ENCODE results near the gene RAP1GAP2.
"Not testable (repeated sequence)": the region's sequence is repeated elsewhere in the genome, so short reads cannot be mapped to it uniquely, and the experiment has no call there.

The RAP1GAP2 gene

GRCh38 chr17:2780931-2781454 is 15.2 kb upstream of the RAP1GAP2 start:
- H3K4me3 Mint-ChIP-seq, result no peak overlapping the region
- no peak overlapping the region for H3K27ac Mint-ChIP-seq
- peaks cover 3% of the 10 kb centered on the region for H3K4me1 Mint-ChIP-seq (ENCODE audit: low read depth)
- H3K27me3 Mint-ChIP-seq, result peaks cover 5% of the 10 kb centered on the region
- H3K36me3 Mint-ChIP-seq, result no peaks in the 10 kb centered on the region
- H3K9me3 Mint-ChIP-seq (ENCODE audit: low read depth), result no peaks in the 10 kb centered on the region

GRCh38 chr17:2781598-2781997 is 14.6 kb upstream of the RAP1GAP2 start:
- not testable (repeated sequence) for H3K4me3 Mint-ChIP-seq; H3K36me3 Mint-ChIP-seq; H3K27ac Mint-ChIP-seq; H3K9me3 Mint-ChIP-seq (ENCODE audit: low read depth); H3K27me3 Mint-ChIP-seq; H3K4me1 Mint-ChIP-seq (ENCODE audit: low read depth)

- Mint-ChIP-seq H3K4me1 (ENCODE audit: low read depth) (peaks cover 2% of the 10 kb centered on the region), H3K4me3 (no peak overlapping the region), H3K27me3 (peaks cover 2% of the 10 kb centered on the region), H3K36me3 (no peaks in the 10 kb centered on the region), H3K9me3 (ENCODE audit: low read depth) (no peaks in the 10 kb centered on the region), H3K27ac (no peak overlapping the region)
Observed at GRCh38 chr17:2782055-2782454, 14.2 kb upstream of the RAP1GAP2 start.

- Mint-ChIP-seq H3K27ac (no peak overlapping the region), H3K4me1 (ENCODE audit: low read depth) (peaks cover 2% of the 10 kb centered on the region), H3K27me3 (peaks cover 3% of the 10 kb centered on the region), H3K4me3 (no peak overlapping the region), H3K36me3 (no peaks in the 10 kb centered on the region), H3K9me3 (ENCODE audit: low read depth) (no peaks in the 10 kb centered on the region)
Observed at GRCh38 chr17:2783310-2784030, 12.8 kb upstream of the RAP1GAP2 start.

GRCh38 chr17:2784864-2785263 is 11.4 kb upstream of the RAP1GAP2 start:
- no peak overlapping the region for H3K27ac Mint-ChIP-seq
- no peaks in the 10 kb centered on the region for H3K36me3 Mint-ChIP-seq
- H3K4me1 Mint-ChIP-seq (ENCODE audit: low read depth), result peaks cover 2% of the 10 kb centered on the region
- H3K9me3 Mint-ChIP-seq (ENCODE audit: low read depth), result no peaks in the 10 kb centered on the region
- H3K4me3 Mint-ChIP-seq, result no peak overlapping the region
- H3K27me3 Mint-ChIP-seq, result peaks cover 1% of the 10 kb centered on the region

- not testable (repeated sequence) for H3K27me3 Mint-ChIP-seq; H3K27ac Mint-ChIP-seq; H3K36me3 Mint-ChIP-seq; H3K4me3 Mint-ChIP-seq; H3K9me3 Mint-ChIP-seq (ENCODE audit: low read depth); H3K4me1 Mint-ChIP-seq (ENCODE audit: low read depth)
Observed at GRCh38 chr17:2785376-2785775, 10.9 kb upstream of the RAP1GAP2 start.

GRCh38 chr17:2786176-2786881 is 9.9 kb upstream of the RAP1GAP2 start:
- peaks cover 5% of the 10 kb centered on the region for H3K4me1 Mint-ChIP-seq (ENCODE audit: low read depth)
- H3K36me3 Mint-ChIP-seq, result no peaks in the 10 kb centered on the region
- H3K27me3 Mint-ChIP-seq, result peaks cover 2% of the 10 kb centered on the region
- H3K27ac Mint-ChIP-seq, result no peak overlapping the region
- no peak overlapping the region for H3K4me3 Mint-ChIP-seq
- H3K9me3 Mint-ChIP-seq (ENCODE audit: low read depth), result no peaks in the 10 kb centered on the region

GRCh38 chr17:2789700-2790099 is 6.5 kb upstream of the RAP1GAP2 start:
- Mint-ChIP-seq H3K27me3 (peaks cover 6% of the 10 kb centered on the region), H3K36me3 (no peaks in the 10 kb centered on the region), H3K4me1 (ENCODE audit: low read depth) (peaks cover 33% of the 10 kb centered on the region), H3K9me3 (ENCODE audit: low read depth) (no peaks in the 10 kb centered on the region), H3K4me3 (no peak overlapping the region), H3K27ac (no peak overlapping the region)

GRCh38 chr17:2792366-2793169 is 3.7 kb upstream of the RAP1GAP2 start:
- peak overlapping the region; percentile 34 for H3K27ac Mint-ChIP-seq
- peak overlapping the region; percentile 22 for H3K4me3 Mint-ChIP-seq
- peaks cover 57% of the 10 kb centered on the region for H3K4me1 Mint-ChIP-seq (ENCODE audit: low read depth)
- no peaks in the 10 kb centered on the region for H3K9me3 Mint-ChIP-seq (ENCODE audit: low read depth)
- peaks cover 9% of the 10 kb centered on the region for H3K27me3 Mint-ChIP-seq
- H3K36me3 Mint-ChIP-seq, result no peaks in the 10 kb centered on the region

- Mint-ChIP-seq H3K9me3 (ENCODE audit: low read depth) (no peaks in the 10 kb centered on the region), H3K4me3 (peak overlapping the region; percentile 71), H3K27ac (no peak overlapping the region), H3K36me3 (no peaks in the 10 kb centered on the region), H3K4me1 (ENCODE audit: low read depth) (peaks cover 67% of the 10 kb centered on the region), H3K27me3 (peaks cover 8% of the 10 kb centered on the region)
Observed at GRCh38 chr17:2794111-2794803, 2.0 kb upstream of the RAP1GAP2 start.

DNA sequence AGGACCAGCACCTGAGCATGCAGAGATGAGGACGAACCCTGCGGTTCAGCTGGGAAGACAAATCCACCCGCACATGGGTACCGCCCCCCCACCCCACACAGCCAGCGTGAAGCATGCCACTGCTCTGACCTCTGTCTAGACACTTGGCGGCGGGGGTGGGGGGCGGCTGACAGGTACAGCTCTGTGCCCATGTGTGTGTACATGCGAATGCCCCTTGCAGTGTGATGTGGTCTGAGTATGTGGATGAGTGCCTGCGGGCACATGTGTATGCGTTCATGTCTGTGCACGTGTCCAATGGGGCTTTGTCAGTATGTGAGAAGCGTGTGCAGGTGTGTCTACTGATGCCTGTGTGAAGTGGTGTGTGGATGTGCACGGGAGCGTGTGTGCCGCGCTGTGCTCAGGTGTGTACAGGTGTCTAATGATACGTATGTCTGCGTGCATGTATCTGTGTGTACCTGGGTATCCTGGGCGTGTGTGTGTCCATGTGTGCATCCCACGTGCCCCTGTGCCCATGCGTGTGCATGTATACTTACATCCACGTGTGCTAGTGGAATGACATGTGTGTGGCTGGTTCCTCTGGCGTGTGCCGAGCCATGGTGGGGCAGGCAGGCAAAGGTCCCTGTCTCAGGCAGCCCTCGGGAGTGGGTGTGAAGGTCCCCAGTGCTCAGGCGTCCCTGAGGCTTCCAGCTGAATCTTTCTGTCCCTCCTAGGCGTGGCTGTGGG is 636 bp upstream of the RAP1GAP2 start:
- peaks cover 4% of the 10 kb centered on the region for H3K36me3 Mint-ChIP-seq
- peaks cover 8% of the 10 kb centered on the region for H3K27me3 Mint-ChIP-seq
- H3K27ac Mint-ChIP-seq, result no peak overlapping the region
- H3K4me1 Mint-ChIP-seq (ENCODE audit: low read depth), result peaks cover 69% of the 10 kb centered on the region
- H3K9me3 Mint-ChIP-seq (ENCODE audit: low read depth), result no peaks in the 10 kb centered on the region
- peak overlapping the region; percentile 74 for H3K4me3 Mint-ChIP-seq

DNA sequence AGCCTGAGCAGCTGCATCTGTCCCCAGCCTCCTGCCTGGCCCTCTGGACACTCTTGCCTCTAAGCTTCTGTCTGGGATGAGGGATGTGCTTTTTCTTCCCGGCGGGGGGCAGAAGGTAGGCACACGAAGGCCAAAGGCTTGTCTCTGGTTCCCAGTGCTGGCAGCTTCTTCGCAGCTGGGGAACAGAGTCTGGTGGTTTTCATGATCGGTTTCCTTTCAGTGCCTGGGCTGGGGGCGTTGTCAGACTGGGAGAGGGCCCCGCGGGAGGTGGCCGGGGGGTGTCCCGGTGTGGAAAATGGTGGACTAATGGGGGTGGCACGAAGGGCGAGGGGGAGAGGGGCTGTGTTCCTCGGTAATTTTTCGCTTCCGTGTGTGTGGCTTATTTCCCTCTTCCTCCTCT is 988 bp downstream of the RAP1GAP2 start:
- Mint-ChIP-seq H3K27ac (no peak overlapping the region), H3K9me3 (ENCODE audit: low read depth) (no peaks in the 10 kb centered on the region), H3K36me3 (peaks cover 6% of the 10 kb centered on the region), H3K27me3 (peaks cover 5% of the 10 kb centered on the region), H3K4me3 (peak overlapping the region; percentile 74), H3K4me1 (ENCODE audit: low read depth) (peaks cover 57% of the 10 kb centered on the region)

GRCh38 chr17:2797637-2798036 is 1.4 kb downstream of the RAP1GAP2 start:
- Mint-ChIP-seq H3K4me1 (ENCODE audit: low read depth) (peaks cover 55% of the 10 kb centered on the region), H3K27ac (no peak overlapping the region), H3K36me3 (peaks cover 6% of the 10 kb centered on the region), H3K27me3 (peaks cover 5% of the 10 kb centered on the region), H3K4me3 (peak overlapping the region; percentile 74), H3K9me3 (ENCODE audit: low read depth) (no peaks in the 10 kb centered on the region)

DNA sequence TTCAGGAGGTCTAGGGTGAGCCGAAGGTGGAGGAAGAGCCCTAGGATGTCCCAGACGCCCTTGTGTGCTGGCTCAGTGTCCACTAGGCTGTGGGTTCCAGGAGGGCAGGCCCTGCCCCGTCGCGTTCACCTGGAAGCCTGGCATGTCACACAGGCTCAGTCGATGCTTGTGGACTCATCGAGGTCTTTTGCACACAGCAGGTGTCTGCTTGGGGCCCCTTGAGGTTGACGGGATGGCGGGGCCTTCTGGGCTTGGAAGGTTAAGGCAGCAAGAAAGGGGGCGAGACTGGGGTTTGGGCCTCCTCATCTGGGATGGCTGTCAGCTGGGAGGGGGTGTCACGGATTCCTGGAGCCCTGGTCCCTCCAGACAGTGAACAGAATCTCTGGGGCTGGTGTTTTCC is 1.9 kb downstream of the RAP1GAP2 start:
- Mint-ChIP-seq H3K9me3 (ENCODE audit: low read depth) (no peaks in the 10 kb centered on the region), H3K36me3 (peaks cover 10% of the 10 kb centered on the region), H3K4me3 (peak overlapping the region; percentile 74), H3K27me3 (peaks cover 5% of the 10 kb centered on the region), H3K4me1 (ENCODE audit: low read depth) (peaks cover 51% of the 10 kb centered on the region), H3K27ac (no peak overlapping the region)

All from activated naive CD8-positive, alpha-beta T cell (primary cell).